Stimulated activated CD4-positive, alpha-beta T cell treated with anti-CD3 and anti-CD28 coated beads, Interleukin-15, amount 100 ng/mL, for 24 hours (primary cell): Measurements from ENCODE around the gene GCGR.

ENCODE experiments used
- DNase-seq: peaks from one replicate; pipeline ENCODE4 v3.0.0-alpha.2; 2020

The GCGR gene

DNA sequence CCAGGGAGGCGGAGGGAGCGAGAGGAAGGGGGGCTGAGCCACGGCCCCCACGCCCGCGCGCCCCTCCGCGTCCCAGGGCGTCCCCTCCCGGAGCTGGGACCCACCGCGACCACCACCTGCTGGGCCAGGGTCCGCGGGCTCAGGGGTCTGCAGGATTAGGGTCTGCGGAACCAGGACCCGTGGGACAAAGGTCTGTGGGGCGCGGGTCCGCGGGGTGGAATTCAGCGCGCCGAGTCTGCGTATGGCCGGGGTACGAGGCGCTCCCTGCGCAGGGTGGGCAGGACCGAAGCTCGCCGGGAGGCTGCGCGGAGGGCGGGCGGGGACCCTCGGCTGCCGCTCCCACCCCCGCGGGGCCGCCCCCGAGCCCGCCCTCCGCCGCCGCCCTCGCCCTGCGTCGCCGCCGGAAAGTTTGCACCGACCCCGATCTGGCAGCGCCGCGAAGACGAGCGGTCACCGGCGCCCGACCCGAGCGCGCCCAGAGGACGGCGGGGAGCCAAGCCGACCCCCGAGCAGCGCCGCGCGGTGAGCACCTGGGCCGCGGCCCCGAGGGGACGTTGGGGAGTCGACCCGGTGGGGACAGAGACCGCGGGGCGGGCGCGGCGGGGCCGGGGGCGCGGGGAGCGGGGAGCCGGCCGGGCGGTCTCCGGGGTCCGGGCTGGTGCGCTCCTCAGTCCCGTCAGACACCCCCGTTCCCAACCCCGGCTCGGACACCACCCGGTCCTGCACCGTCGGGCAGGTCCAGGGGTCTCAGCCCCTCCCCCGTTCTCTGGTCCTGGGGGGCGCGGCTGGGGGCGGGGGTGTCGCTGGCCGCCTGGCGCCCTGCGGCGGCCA is at the start of gene GCGR:
Gene GCGR, plus strand, starts transcription at position 423 of the 831 bp plus-strand sequence. CDS start 4,869 bp downstream, outside the sequence.
- DNase-seq = no peak

DNA sequence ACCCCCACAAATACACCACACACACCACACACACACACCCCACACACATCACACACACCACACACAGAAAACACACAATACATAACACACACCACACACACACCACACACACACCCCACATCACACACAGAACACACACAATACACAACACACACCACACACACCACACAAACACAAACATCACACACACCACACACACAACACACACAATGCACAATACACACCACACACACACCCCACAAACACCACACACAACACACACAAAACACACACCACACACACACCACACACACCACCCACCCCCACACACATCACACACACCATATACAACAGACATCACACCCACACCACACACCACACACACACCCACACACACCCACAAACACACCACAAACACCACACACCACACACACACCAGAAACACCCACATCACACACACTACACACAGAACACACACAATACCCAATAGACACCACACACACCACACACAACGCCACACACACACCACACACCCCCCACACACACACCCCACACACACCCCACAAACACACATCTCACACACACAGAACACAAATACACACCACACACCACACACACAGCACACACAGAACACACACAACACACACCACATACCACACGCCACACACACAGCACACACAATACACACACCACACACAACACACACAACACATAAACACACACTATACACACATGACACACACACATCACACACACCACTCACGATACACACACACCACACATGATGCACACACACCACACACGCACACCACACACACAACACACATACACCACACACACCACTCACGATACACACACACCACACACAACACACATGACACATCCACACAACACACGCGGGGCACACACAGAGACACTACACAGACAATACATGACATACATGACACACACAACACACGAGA is 11.0 kb upstream of the GCGR start:
- DNase-seq = no peak

- DNase-seq = no peak
Measured at GRCh38 chr17:81794074-81794476, 9.9 kb upstream of the GCGR start.

GRCh38 chr17:81794509-81794908 is 9.4 kb upstream of the GCGR start:
- DNase-seq = no peak

DNA sequence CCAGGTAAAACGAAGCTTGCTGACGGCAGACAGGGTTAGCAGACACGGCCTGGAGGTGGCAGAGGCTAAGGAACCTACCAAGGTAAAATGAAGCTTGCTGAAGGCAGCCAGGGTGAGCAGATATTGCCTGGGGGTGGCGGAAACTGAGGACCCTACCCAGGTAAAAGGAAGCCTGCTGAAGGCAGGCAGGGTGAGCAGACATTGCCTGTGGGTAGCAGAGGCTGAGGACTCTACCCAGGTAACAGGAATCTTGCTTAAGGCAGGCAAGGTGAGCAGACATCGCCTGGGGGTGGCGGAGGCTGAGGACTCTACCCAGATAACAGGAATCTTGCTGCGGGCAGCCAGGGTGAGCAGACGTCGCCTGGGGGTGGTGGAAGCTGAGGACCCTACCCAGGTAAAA is 2.6 kb upstream of the GCGR start:
- no peak for DNase-seq

DNA sequence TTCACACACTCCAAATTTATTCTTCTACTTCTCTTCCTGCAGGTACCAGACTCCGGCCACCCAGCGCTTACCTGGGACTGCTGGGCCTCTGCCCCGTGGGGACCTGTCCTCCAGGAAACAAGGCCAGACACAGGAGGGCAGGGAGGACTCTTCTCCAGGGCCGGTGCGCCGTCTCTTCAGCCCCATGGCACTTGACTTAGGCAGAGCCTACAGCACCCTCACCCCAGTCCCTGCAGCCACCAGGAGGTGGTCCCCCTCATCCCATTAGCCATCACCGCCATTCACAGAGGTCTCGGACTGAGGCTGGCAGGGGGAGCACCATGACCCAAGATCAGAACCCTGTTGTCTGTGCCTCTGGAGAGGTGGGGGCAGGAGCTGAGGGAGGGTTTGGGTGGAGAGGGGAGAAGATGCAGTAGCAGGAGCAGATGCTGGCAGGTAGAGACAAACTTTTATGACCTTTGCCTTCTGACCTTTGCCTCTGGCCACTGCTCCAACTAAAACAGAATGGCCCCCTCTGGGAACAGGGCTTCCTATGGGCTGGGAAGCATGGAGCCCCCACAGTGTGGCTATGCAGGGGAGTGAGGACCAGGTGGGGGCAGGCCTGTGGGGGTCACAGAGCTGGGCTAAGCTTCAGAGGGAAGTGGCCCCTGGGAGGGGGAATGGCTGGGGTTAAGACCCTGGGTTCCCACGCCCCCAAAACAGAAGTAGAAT is 1.7 kb upstream of the GCGR start:
- DNase-seq = no peak

DNA sequence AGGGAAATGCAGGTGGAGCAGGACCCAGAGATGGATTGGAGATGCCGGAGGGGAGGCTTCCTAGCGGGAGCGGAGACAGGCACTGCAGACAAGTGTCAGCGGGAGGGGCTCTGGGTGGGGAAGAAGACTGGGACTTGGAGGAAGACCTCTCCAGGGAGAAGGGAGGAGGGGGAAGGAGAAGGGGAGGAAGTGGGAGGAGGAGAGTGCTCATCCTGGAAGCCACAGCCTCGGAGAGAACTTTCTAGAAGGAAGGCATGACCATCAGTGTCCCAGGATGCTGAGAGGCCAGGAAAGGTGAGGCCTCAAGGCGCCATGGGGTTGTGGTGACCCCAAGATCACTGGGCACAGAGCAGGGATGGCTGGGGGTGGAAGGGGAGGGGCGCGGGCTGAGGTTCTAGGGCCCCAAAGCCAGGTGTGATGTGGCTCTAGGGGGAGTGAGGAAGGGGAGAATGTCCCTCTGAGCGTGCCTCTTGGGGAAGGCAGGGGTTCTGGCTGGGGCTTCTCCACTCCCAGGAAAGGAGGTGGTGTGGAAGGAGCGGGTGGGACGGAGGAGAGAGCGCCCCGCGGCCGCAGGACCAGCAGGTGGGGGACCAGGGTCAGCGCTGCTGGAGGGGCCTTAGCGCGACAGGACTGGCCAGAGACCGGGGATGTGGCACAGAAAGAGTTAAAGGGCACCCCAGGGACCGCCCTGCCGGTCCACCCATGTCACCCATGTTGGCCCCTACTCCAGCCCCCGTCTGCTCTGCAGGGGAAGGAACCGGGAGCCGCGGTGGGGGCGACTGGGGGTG is 900 bp upstream of the GCGR start:
- DNase-seq = no peak

DNA sequence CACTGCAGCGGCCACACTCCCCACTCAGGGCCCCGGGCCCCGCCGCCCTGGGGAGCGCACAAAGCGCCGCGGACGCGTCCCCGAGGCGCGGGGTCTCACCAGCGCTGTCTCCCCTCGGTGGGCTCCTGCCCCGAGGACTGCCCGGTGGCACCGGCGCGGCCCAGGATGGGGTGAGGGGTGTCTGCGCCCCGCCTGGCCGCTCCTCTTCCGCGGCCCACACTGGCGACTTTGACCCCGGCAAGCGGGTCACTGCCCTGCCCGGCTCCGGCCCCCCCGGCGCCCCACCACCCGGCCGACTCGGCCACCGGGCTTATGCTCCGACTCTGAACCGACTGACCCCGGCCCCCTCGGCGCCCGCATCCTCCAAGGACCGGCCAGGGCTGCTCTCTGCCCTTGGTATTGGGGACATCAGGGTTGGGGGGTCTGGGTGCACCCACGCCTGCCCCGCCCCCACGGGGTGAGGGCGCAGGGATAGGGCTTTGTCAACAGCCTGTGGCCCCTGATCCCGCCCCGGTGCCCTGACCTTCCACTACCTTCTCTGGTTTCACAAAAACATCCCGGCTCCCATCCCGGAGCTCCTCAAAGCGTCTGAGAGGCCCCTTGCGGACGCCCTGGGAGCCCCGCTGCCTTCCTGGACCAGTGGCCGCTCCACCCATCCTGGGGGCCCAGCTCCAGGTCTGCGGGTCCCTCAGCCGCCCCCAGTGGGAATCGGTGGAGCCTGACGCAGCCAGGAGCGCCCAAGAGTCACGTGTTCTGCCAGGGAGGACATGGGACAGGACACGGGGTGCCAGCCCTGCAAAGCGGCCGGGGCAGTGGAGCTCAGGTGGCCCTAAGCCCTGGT is 829 bp downstream of the GCGR start:
- no peak for DNase-seq

GRCh38 chr17:81805707-81806460 is 1.9 kb downstream of the GCGR start:
- no peak for DNase-seq

- no peak for DNase-seq
Measured at GRCh38 chr17:81806461-81807209, 2.7 kb downstream of the GCGR start.

- DNase-seq = no peak
Measured at GRCh38 chr17:81807210-81807719, 3.3 kb downstream of the GCGR start.

DNA sequence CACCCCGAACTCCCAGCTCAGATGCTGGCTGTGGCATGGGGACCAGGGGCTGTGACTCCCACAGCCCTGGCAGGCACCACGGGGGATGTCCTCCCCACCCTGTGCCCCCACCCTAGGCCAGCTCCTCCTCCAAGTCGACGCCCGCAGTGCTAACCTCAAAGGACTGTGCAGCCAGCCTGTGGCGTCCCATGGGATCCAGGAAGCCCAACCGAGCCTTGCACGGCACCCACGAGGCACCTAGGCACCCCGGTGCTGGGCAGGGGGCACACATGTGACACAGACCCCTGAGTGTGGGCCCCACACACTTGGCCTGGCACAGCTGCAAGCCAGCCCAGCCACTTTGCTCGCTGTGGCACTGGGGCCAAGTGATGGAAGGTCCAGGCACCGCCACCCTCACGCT is 3.9 kb downstream of the GCGR start:
- DNase-seq = no peak

DNA sequence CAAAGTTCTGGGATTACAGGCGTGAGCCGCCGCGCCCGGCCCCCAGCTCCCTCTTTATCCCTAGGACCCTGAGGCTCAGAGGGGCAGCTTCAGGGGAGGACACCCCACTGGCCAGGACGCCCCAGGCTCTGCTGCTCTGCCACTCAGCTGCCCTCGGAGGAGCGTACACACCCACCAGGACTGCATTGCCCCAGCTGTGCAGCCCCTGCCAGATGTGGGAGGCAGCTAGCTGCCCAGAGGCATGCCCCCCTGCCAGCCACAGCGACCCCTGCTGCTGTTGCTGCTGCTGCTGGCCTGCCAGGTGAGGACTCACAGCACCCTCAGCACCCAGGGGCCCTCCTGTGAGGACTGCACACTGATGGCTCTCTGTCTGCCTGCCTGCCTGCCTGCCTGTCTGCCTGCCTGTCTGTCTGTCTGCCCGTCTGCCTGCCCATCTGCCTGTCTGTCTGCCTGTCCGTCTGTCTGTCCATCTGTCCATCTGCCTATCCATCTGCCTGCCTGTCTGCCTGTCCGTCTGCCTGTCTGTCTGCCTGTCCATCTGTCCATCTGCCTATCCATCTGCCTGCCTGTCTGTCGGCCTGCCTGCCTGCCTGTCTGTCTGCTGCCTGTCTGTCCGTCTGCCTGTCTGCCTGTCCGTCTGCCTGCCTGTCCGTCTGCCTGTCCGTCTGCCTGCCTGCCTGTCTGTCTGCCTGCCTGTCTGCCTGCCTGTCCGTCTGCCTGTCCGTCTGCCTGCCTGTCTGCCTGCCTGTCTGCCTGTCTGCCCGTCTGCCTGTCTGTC is 5.0 kb downstream of the GCGR start:
- DNase-seq = no peak

DNA sequence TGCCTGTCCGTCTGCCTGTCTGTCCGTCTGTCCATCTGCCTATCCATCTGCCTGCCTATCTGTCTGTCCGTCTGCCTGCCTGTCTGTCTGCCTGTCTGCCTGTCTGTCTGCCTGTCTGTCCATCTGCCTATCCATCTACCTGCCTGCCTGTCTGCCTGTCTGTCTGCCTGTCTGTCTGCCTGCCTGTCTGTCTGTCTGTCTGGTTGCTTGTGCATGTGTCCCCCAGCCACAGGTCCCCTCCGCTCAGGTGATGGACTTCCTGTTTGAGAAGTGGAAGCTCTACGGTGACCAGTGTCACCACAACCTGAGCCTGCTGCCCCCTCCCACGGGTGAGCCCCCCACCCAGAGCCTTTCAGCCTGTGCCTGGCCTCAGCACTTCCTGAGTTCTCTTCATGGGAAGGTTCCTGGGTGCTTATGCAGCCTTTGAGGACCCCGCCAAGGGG is 5.6 kb downstream of the GCGR start:
- no peak for DNase-seq

GRCh38 chr17:81810476-81810875 is 6.5 kb downstream of the GCGR start:
- no peak for DNase-seq

GRCh38 chr17:81810892-81811704 is 7.1 kb downstream of the GCGR start:
- no peak for DNase-seq

DNA sequence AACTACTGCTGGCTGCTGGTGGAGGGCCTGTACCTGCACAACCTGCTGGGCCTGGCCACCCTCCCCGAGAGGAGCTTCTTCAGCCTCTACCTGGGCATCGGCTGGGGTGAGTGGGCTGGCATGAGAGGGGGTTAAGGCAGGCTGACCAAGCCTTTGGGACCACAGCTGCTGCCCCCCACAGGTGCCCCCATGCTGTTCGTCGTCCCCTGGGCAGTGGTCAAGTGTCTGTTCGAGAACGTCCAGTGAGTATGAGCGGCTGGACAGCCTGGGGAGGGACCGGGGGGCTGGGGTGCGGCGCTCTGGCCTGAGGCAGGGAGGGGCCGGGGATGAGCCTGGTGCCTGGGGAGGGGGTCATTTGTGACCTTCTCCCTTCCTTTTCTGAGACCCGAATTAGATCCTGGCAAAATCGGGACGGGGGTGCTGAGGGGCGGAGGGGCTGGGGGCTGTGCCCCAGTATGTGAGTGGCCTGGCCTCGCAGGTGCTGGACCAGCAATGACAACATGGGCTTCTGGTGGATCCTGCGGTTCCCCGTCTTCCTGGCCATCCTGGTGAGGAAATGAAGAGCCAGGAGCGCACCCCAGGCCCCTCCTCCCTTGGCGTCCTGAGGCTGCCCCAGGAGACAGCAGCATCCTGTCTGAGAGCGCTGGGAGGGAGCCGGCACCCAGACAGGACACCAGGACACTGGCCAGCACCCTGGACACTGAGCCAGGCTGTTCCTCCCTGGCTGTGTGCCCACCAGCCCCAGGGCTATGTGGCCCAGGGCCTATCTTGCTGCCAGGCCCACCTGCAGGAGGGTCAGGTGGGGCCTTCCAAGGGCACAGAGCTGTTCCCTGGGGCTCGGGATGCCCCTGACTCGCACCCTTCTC is 8.0 kb downstream of the GCGR start:
- DNase-seq = no peak
